SHP77 treated with DMSO at 0.1 percent for 48 hours (cell line): ENCODE data around the gene ZNF891.

ENCODE experiments used
- DNase-seq: peaks from one replicate; lab custom pipeline; 2025; lab: John Stamatoyannopoulos, UW

The ZNF891 gene

GRCh38 chr12:133130038-133130807 lies at the start of gene ZNF891, which contains the start of gene ZNF10:
TSS of gene ZNF891 (minus strand) at chr12:133130274. CDS start at chr12:133121918, 8,356 bp downstream.
TSS of gene ZNF10 (plus strand) at chr12:133130627. CDS start at chr12:133144493, 13,866 bp downstream.
- peak; percentile 77 for DNase-seq

- no peak for DNase-seq
Observed at GRCh38 chr12:133174901-133175300, 44.8 kb upstream of the ZNF891 start.

- DNase-seq: no peak
Observed at GRCh38 chr12:133172491-133172890, 42.4 kb upstream of the ZNF891 start.

GRCh38 chr12:133165776-133166175 lies 35.7 kb upstream of the ZNF891 start:
- no peak for DNase-seq

GRCh38 chr12:133156125-133156690 lies 26.1 kb upstream of the ZNF891 start:
- no peak for DNase-seq

GRCh38 chr12:133145981-133146380 lies 15.9 kb upstream of the ZNF891 start:
- no peak for DNase-seq

- DNase-seq: no peak
Observed at GRCh38 chr12:133135747-133136146, 5.7 kb upstream of the ZNF891 start.

GRCh38 chr12:133130808-133131128 lies 694 bp upstream of the ZNF891 start:
- DNase-seq: no peak

GRCh38 chr12:133129368-133130037 lies 571 bp downstream of the ZNF891 start:
- no peak for DNase-seq

- no peak for DNase-seq
Observed at GRCh38 chr12:133124674-133125073, 5.4 kb downstream of the ZNF891 start.

- no peak for DNase-seq
Observed at GRCh38 chr12:133120385-133121191, 9.5 kb downstream of the ZNF891 start.

GRCh38 chr12:133108150-133108549 lies 21.9 kb downstream of the ZNF891 start:
- DNase-seq: no peak

- no peak for DNase-seq
Observed at GRCh38 chr12:133107121-133107520, 23.0 kb downstream of the ZNF891 start.

GRCh38 chr12:133106253-133106652 lies 23.8 kb downstream of the ZNF891 start:
- DNase-seq: no peak

- DNase-seq: no peak
Observed at GRCh38 chr12:133105620-133106019, 24.5 kb downstream of the ZNF891 start.

GRCh38 chr12:133083345-133083744 lies 46.7 kb downstream of the ZNF891 start:
- DNase-seq: no peak

GRCh38 chr12:133081159-133081780 lies 48.8 kb downstream of the ZNF891 start:
- no peak for DNase-seq

- DNase-seq: peak; percentile 97
Observed at GRCh38 chr12:133080368-133081158, 49.5 kb downstream of the ZNF891 start, which contains the start of gene ZNF140. TSS of gene ZNF140 (plus strand) at chr12:133080923. CDS start at chr12:133081321, 398 bp downstream.

GRCh38 chr12:133080026-133080367 lies 50.1 kb downstream of the ZNF891 start:
- peak; percentile 97 for DNase-seq

GRCh38 chr12:133073836-133074235 lies 56.2 kb downstream of the ZNF891 start:
- no peak for DNase-seq

- no peak for DNase-seq
Observed at GRCh38 chr12:133063556-133063955, 66.5 kb downstream of the ZNF891 start.
